H9 (cell line): Measurements from ENCODE around the gene PCSK9. TPM values are rescaled to one million over a fixed set of nuclear protein-coding genes. Genes with fewer than 3 reads are reported as not detected.

Experiments
- DNase-seq: peaks from one replicate; pipeline ENCODE4 v3.0.0-alpha.2; 2017
- H2AFZ ChIP-seq: one replicate; pipeline ENCODE4 v1.6.1; 2013; ENCODE audit warnings: mild to moderate bottlenecking, low read length, control low read depth, moderate library complexity
- H2AK5ac ChIP-seq: 2 replicates; pipeline ENCODE4 v1.6.1; 2013; ENCODE audit warnings: low read length, control low read depth, mixed read lengths; ENCODE audit not compliant: insufficient read length
- H2BK120ac ChIP-seq: one replicate; pipeline ENCODE4 v1.6.1; 2013; ENCODE audit warnings: low read depth, mild to moderate bottlenecking, low read length, control low read depth, inconsistent platforms; ENCODE audit not compliant: poor library complexity, severe bottlenecking
- H2BK12ac ChIP-seq: 2 replicates; pipeline ENCODE4 v1.6.1; 2013; ENCODE audit warnings: low read length, control low read depth, mixed read lengths, low read depth; ENCODE audit not compliant: insufficient read length
- H2BK15ac ChIP-seq: 2 replicates; pipeline ENCODE4 v1.6.1; 2013; ENCODE audit warnings: low read depth, low read length, control low read depth
- H2BK20ac ChIP-seq: one replicate; pipeline ENCODE4 v1.6.1; 2013; ENCODE audit warnings: low read depth, mild to moderate bottlenecking, low read length, control low read depth, inconsistent platforms; ENCODE audit not compliant: poor library complexity, severe bottlenecking
- H2BK5ac ChIP-seq: 2 replicates; pipeline ENCODE4 v1.6.1; 2013; ENCODE audit warnings: low read length, control low read depth, mixed read lengths; ENCODE audit not compliant: insufficient read length
- H3K14ac ChIP-seq: 2 replicates; pipeline ENCODE4 v1.6.1; 2013; ENCODE audit warnings: low read length, control low read depth; ENCODE audit not compliant: insufficient read depth
- H3K18ac ChIP-seq: 2 replicates; pipeline ENCODE4 v1.6.1; 2013; ENCODE audit warnings: low read depth, mild to moderate bottlenecking, mixed read lengths, low read length, control low read depth; ENCODE audit not compliant: insufficient read length
- H3K23ac ChIP-seq: 2 replicates; pipeline ENCODE4 v1.6.1; 2013; ENCODE audit warnings: low read length, control low read depth, mixed read lengths, low read depth; ENCODE audit not compliant: insufficient read length
- H3K23me2 ChIP-seq: 2 replicates; pipeline ENCODE4 v1.6.1; 2013; ENCODE audit warnings: low read depth, mild to moderate bottlenecking, mixed read lengths, low read length, control low read depth; ENCODE audit not compliant: insufficient read length, poor library complexity, severe bottlenecking
- H3K27ac ChIP-seq: 2 replicates; pipeline ENCODE4 v1.5.1; 2013; ENCODE audit warnings: low read length, control low read depth, mixed read lengths, low read depth; ENCODE audit not compliant: insufficient read length
- H3K27me3 ChIP-seq: 2 replicates; pipeline ENCODE4 v1.6.1; 2013; ENCODE audit warnings: low read length, control low read depth, inconsistent platforms; ENCODE audit not compliant: insufficient read depth
- H3K4ac ChIP-seq: 2 replicates; pipeline ENCODE4 v1.6.1; 2013; ENCODE audit warnings: low read depth, mild to moderate bottlenecking, control low read depth, inconsistent platforms, low read length, moderate library complexity
- H3K4me1 ChIP-seq: 2 replicates; pipeline ENCODE4 v1.6.1; 2013; ENCODE audit warnings: low read length, control low read depth, inconsistent platforms; ENCODE audit not compliant: insufficient read depth
- H3K4me2 ChIP-seq: 2 replicates; pipeline ENCODE4 v1.6.1; 2013; ENCODE audit warnings: low read length, control low read depth, mixed read lengths; ENCODE audit not compliant: insufficient read length, insufficient read depth
- H3K56ac ChIP-seq: 2 replicates; pipeline ENCODE4 v1.6.1; 2013; ENCODE audit warnings: low read depth, mild to moderate bottlenecking, mixed read lengths, low read length, control low read depth; ENCODE audit not compliant: insufficient read length
- H3K79me1 ChIP-seq: 2 replicates; pipeline ENCODE4 v1.6.1; 2013; ENCODE audit warnings: low read depth, mild to moderate bottlenecking, moderate library complexity, low read length, control low read depth, inconsistent platforms; ENCODE audit not compliant: insufficient read depth, poor library complexity, severe bottlenecking
- H3K79me2 ChIP-seq: 2 replicates; pipeline ENCODE4 v1.6.1; 2013; ENCODE audit warnings: low read length, control low read depth, inconsistent platforms; ENCODE audit not compliant: insufficient read depth
- H3K9ac ChIP-seq: 2 replicates; pipeline ENCODE4 v1.6.1; 2013; ENCODE audit warnings: low read length, control low read depth, mixed read lengths; ENCODE audit not compliant: insufficient read length; ENCODE audit errors: extremely low read depth
- H3K9me3 ChIP-seq: one replicate; pipeline ENCODE4 v1.6.1; 2013; ENCODE audit warnings: low read depth, low read length, inconsistent platforms; ENCODE audit not compliant: control insufficient read depth
- H3T11ph ChIP-seq: one replicate; pipeline ENCODE4 v1.6.1; 2013; ENCODE audit warnings: mild to moderate bottlenecking, low read length, control low read depth, inconsistent platforms
- H4K20me1 ChIP-seq: one replicate; pipeline ENCODE4 v1.6.1; 2013; ENCODE audit not compliant: control insufficient read depth, insufficient read length, insufficient read depth
- H4K5ac ChIP-seq: 2 replicates; pipeline ENCODE4 v1.6.1; 2013; ENCODE audit warnings: low read depth, mild to moderate bottlenecking, mixed read lengths, low read length, control low read depth; ENCODE audit not compliant: insufficient read length
- H4K8ac ChIP-seq: replicated peaks from 2 replicates; pipeline ENCODE4 v1.6.1; 2013; ENCODE audit warnings: low read length, control low read depth, mixed read lengths, low read depth; ENCODE audit not compliant: insufficient read length
- H4K91ac ChIP-seq: 2 replicates; pipeline ENCODE4 v1.6.1; 2013; ENCODE audit warnings: low read depth, mild to moderate bottlenecking, moderate library complexity, mixed read lengths, low read length, control low read depth; ENCODE audit not compliant: insufficient read length
- H3K27ac Mint-ChIP-seq, 3 experiments: 2 replicates in 2 of 3; 3 replicates in 1 of 3; pipeline ENCODE4 v1.8.0; 2020 to 2021; ENCODE audit warnings: mixed read lengths in 3 of 3, mild to moderate bottlenecking in 1 of 3, moderate library complexity in 1 of 3
- H3K27me3 Mint-ChIP-seq: 2 replicates; pipeline ENCODE4 v1.8.0; 2021; ENCODE audit warnings: low read depth, mild to moderate bottlenecking, moderate library complexity, mixed read lengths
- H3K36me3 Mint-ChIP-seq, 3 experiments: 2 replicates in 2 of 3; 3 replicates in 1 of 3; pipeline ENCODE4 v1.8.0; 2020 to 2021; ENCODE audit warnings: low read depth in 3 of 3, mixed read lengths in 3 of 3; ENCODE audit not compliant: insufficient read depth in 1 of 3
- H3K4me1 Mint-ChIP-seq, 2 experiments: 2 replicates each; pipeline ENCODE4 v1.8.0; 2020; ENCODE audit warnings: mixed read lengths in 2 of 2
- H3K4me3 Mint-ChIP-seq, 2 experiments: 2 replicates in 1 of 2; 3 replicates in 1 of 2; pipeline ENCODE4 v1.8.0; 2020 to 2021; ENCODE audit warnings: mild to moderate bottlenecking in 2 of 2, mixed read lengths in 2 of 2, moderate library complexity in 1 of 2
- H3K9me3 Mint-ChIP-seq, 2 experiments: 2 replicates in 1 of 2; 3 replicates in 1 of 2; pipeline ENCODE4 v1.8.0; 2020; ENCODE audit warnings: mild to moderate bottlenecking in 2 of 2, mixed read lengths in 2 of 2, moderate library complexity in 1 of 2
- WGBS: extraction: QIAGEN DNeasy Blood & Tissue Kit; methylation state at CpG from one replicate; pipeline ENCODE4 v1.1.7; 2013; ENCODE audit warnings: missing lambda C conversion rate, low lambda C conversion rate, mixed read lengths; ENCODE audit not compliant: insufficient read length; ENCODE audit errors: extremely low coverage; 5-methylcytosine and 5-hydroxymethylcytosine counted together
- total RNA-seq: library from RNA; stranded (reverse); gene quantifications from 2 replicates; pipeline ENCODE4 v1.2.1, GENCODE V29; 2021
- TF ChIP-seq, protein P1 (sequence below): fragments of 200-600 bp; sonication (generic); conservative IDR thresholded peaks from 3 replicates; pipeline ENCODE4 v1.8.0; 2021; ENCODE audit warnings: antibody characterized with exemption, mild to moderate bottlenecking

The PCSK9 gene
- total RNA-seq, 1 experiment from 2014 or later: 75.1 TPM

DNA sequence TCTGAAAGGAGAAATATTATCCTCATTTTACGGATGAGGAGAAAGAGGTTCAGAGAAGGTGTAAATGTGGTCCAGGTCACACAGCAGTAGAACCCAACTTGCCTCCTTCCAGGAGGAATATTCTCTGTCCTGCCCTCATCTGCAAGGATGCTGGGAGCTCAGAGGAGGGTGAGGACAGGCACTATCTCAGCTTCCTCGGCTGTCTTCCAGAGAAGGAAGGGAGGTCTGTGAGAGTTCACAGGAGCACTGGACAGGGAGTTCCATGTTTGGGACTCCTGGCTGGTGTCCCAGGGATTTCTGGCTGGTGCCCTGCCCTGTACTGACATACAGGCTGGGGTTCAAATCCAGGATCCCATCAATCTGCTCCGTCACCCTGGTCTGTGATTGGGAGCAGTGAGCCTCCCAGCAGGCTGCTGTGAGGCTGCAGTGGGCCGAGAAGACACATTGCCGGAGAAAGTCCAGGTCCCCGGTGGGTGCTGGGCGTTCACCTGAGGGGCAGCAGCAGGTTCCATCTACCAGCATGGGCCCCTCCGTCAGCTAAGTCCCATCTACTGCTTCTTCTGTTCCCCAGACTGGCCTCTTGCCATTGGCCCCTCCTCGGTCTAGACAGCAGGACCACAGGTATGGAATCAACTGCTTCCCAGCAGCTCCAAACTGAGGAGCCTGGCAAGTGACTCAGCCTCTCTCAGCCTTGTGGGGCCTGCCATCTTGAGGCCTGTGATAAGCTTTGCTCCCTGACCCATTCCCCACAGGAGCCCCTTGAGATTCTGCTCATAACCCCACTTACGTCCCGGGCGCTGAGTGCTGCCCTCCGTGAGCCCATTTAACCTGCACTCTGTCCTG lies 49.2 kb upstream of the PCSK9 start:
- no peak overlapping the region for H2BK20ac ChIP-seq
- no peak overlapping the region for H4K8ac ChIP-seq
- H2BK5ac ChIP-seq: no peak overlapping the region
- Mint-ChIP-seq H3K27ac (no peak overlapping the region), H3K4me3 (no peak overlapping the region), H3K27me3 (peaks cover 5% of the 10 kb centered on the region), H3K4me1 (peaks cover 25% of the 10 kb centered on the region in 2 experiments), H3K36me3 (no peaks in the 10 kb centered on the region), H3K9me3 (no peaks in the 10 kb centered on the region)
- H3K4me1 ChIP-seq: peaks cover 11% of the 10 kb centered on the region; the same call in 1 of the 2 replicates
- H3K23ac ChIP-seq: no peak overlapping the region
- no peak overlapping the region for H3K18ac ChIP-seq
- no peak overlapping the region for H2AFZ ChIP-seq
- no peaks in the 10 kb centered on the region for H3K79me1 ChIP-seq
- H3K9ac ChIP-seq: no peak overlapping the region
- WGBS: no CpG with 5 or more reads among the region's 13 CpGs
- no peak overlapping the region for H2AK5ac ChIP-seq
- TF ChIP-seq, protein P1, sequence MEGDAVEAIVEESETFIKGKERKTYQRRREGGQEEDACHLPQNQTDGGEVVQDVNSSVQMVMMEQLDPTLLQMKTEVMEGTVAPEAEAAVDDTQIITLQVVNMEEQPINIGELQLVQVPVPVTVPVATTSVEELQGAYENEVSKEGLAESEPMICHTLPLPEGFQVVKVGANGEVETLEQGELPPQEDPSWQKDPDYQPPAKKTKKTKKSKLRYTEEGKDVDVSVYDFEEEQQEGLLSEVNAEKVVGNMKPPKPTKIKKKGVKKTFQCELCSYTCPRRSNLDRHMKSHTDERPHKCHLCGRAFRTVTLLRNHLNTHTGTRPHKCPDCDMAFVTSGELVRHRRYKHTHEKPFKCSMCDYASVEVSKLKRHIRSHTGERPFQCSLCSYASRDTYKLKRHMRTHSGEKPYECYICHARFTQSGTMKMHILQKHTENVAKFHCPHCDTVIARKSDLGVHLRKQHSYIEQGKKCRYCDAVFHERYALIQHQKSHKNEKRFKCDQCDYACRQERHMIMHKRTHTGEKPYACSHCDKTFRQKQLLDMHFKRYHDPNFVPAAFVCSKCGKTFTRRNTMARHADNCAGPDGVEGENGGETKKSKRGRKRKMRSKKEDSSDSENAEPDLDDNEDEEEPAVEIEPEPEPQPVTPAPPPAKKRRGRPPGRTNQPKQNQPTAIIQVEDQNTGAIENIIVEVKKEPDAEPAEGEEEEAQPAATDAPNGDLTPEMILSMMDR: no peak
- no peaks in the 10 kb centered on the region for H3K79me2 ChIP-seq
- H2BK120ac ChIP-seq: no peak overlapping the region
- no peak overlapping the region for H4K5ac ChIP-seq
- no peaks in the 10 kb centered on the region for H3K27me3 ChIP-seq
- no peaks in the 10 kb centered on the region for H3K9me3 ChIP-seq
- no peaks in the 10 kb centered on the region for H3K23me2 ChIP-seq
- no peaks in the 10 kb centered on the region for H4K20me1 ChIP-seq
- H3K27ac ChIP-seq: no peak overlapping the region
- no peak overlapping the region for H3T11ph ChIP-seq
- H2BK15ac ChIP-seq: no peak overlapping the region
- H3K4ac ChIP-seq: no peak overlapping the region
- no peak overlapping the region for H3K56ac ChIP-seq
- no peak overlapping the region for H3K4me2 ChIP-seq
- H2BK12ac ChIP-seq: no peak overlapping the region
- no peak overlapping the region for H3K14ac ChIP-seq
- no peak for DNase-seq
- no peak overlapping the region for H4K91ac ChIP-seq
